Neuronal stem cell (in vitro differentiated cells): ENCODE results near the gene NANOG.
"Not testable (repeated sequence)": the region's sequence is repeated elsewhere in the genome, so short reads cannot be mapped to it uniquely, and the experiment has no call there.

Experiments used
- DNase-seq: peaks from one replicate; pipeline ENCODE4 v3.0.0-alpha.2; 2013; ENCODE audit warnings: low spot score
- H2AFZ ChIP-seq: one replicate; pipeline ENCODE4 v1.6.1; 2013; ENCODE audit warnings: mild to moderate bottlenecking, low read length, inconsistent platforms
- H2AK5ac ChIP-seq: 2 replicates; pipeline ENCODE4 v1.6.1; 2013; ENCODE audit warnings: low read depth, mild to moderate bottlenecking, inconsistent platforms, low read length, moderate library complexity, mixed read lengths
- H2BK120ac ChIP-seq: 2 replicates; pipeline ENCODE4 v1.6.1; 2013; ENCODE audit warnings: low read depth, mild to moderate bottlenecking, inconsistent platforms, low read length, moderate library complexity, mixed read lengths
- H2BK12ac ChIP-seq: one replicate; pipeline ENCODE4 v1.6.1; 2013; ENCODE audit warnings: low read length, inconsistent platforms
- H2BK15ac ChIP-seq: 2 replicates; pipeline ENCODE4 v1.6.1; 2013; ENCODE audit warnings: mild to moderate bottlenecking, low read length, inconsistent platforms, mixed read lengths
- H2BK5ac ChIP-seq: one replicate; pipeline ENCODE4 v1.6.1; 2013; ENCODE audit warnings: inconsistent platforms, mild to moderate bottlenecking, low read length, moderate library complexity
- H3K14ac ChIP-seq: one replicate; pipeline ENCODE4 v1.6.1; 2013; ENCODE audit warnings: low read length, inconsistent platforms
- H3K18ac ChIP-seq: 2 replicates; pipeline ENCODE4 v1.6.1; 2013; ENCODE audit warnings: low read length, inconsistent platforms
- H3K23ac ChIP-seq: 2 replicates; pipeline ENCODE4 v1.6.1; 2013; ENCODE audit warnings: low read depth, mild to moderate bottlenecking, mixed read lengths, low read length, inconsistent platforms; ENCODE audit not compliant: poor library complexity
- H3K27ac ChIP-seq: replicated peaks from 3 replicates; pipeline ENCODE4 v1.5.1; 2013; ENCODE audit warnings: low read length, inconsistent platforms
- H3K27me3 ChIP-seq, 3 experiments: 2 replicates each; pipeline ENCODE4 v1.6.1; 2013; ENCODE audit warnings: low read length in 3 of 3, mild to moderate bottlenecking in 2 of 3, inconsistent platforms in 1 of 3, low read depth in 1 of 3, mixed read lengths in 1 of 3, moderate library complexity in 1 of 3; ENCODE audit not compliant: control insufficient read depth in 3 of 3, insufficient read depth in 3 of 3
- H3K36me3 ChIP-seq, 2 donors: replicated peaks in 1 of 2; 2 replicates each; pipeline ENCODE4 v1.6.1; 2013; ENCODE audit warnings: low read length in 2 of 2; ENCODE audit not compliant: control insufficient read depth in 2 of 2, insufficient read depth in 2 of 2
- H3K4ac ChIP-seq: 2 replicates; pipeline ENCODE4 v1.6.1; 2013; ENCODE audit warnings: inconsistent platforms, mild to moderate bottlenecking, low read length, moderate library complexity
- H3K4me1 ChIP-seq, 2 donors: 1 replicate in 1 of 2; 2 replicates in 1 of 2; pipeline ENCODE4 v1.6.1; 2013; ENCODE audit warnings: low read length in 2 of 2, low read depth in 1 of 2; ENCODE audit not compliant: control insufficient read depth in 2 of 2, insufficient read depth in 1 of 2
- H3K4me2 ChIP-seq: one replicate; pipeline ENCODE4 v1.6.1; 2013; ENCODE audit warnings: mild to moderate bottlenecking, low read length, inconsistent platforms; ENCODE audit not compliant: insufficient read depth, poor library complexity, severe bottlenecking
- H3K4me3 ChIP-seq, 2 donors: 2 replicates each; pipeline ENCODE4 v1.5.1; 2013; ENCODE audit warnings: low read length in 2 of 2, mild to moderate bottlenecking in 2 of 2, inconsistent platforms in 1 of 2, moderate library complexity in 1 of 2
- H3K79me1 ChIP-seq: one replicate; pipeline ENCODE4 v1.6.1; 2013; ENCODE audit warnings: low read depth, mild to moderate bottlenecking, inconsistent platforms, low read length, moderate library complexity
- H3K9ac ChIP-seq: one replicate; pipeline ENCODE4 v1.6.1; 2013; ENCODE audit warnings: mild to moderate bottlenecking, low read depth, low read length, inconsistent platforms; ENCODE audit not compliant: poor library complexity
- H3K9me3 ChIP-seq, 2 donors: replicated peaks in 1 of 2; 2 replicates each; pipeline versions ENCODE3 to v1.6.1; 2013; ENCODE audit warnings: low read length in 2 of 2, mild to moderate bottlenecking in 2 of 2, inconsistent platforms in 1 of 2, low read depth in 1 of 2, mixed read lengths in 1 of 2, moderate library complexity in 1 of 2; ENCODE audit not compliant: control insufficient read depth in 2 of 2, insufficient read depth in 1 of 2
- H4K8ac ChIP-seq: one replicate; pipeline ENCODE4 v1.6.1; 2013; ENCODE audit warnings: low read depth, mild to moderate bottlenecking, inconsistent platforms, low read length, moderate library complexity
- H4K91ac ChIP-seq: one replicate; pipeline ENCODE4 v1.6.1; 2013; ENCODE audit warnings: low read length, low read depth, mild to moderate bottlenecking, inconsistent platforms; ENCODE audit not compliant: poor library complexity
- WGBS, 2 donors: extraction: QIAGEN DNeasy Blood & Tissue Kit; methylation state at CpG; one replicate each; pipeline ENCODE4 v1.1.7; 2013; ENCODE audit warnings: missing lambda C conversion rate in 2 of 2, mixed read lengths in 1 of 2; ENCODE audit not compliant: insufficient read length in 2 of 2, insufficient replicate concordance in 1 of 2; ENCODE audit errors: extremely low coverage in 2 of 2; 5-methylcytosine and 5-hydroxymethylcytosine counted together

Gene NANOG

DNA sequence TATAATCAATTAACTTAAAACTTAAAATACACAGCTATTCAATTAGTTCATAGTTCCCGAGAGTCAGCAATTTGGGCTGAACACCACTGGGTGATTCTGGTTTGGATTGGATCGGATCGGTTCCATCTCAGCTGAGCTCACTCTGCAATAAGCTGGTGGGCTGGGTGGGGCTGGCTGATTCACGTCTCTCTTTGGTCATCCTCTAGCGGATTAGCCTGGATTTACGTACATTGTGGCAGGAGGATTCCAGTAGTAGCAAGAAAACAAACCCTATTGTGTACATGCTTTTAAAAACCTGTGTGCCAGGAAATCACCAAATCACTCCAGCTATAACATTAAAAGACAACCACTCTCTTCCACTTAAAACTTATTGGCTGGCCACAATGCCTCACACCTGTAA, 38.9 kb upstream of the NANOG start:
- Histone ChIP-seq H3K23ac (no peak overlapping the region), H2BK12ac (no peak overlapping the region), H3K79me1 (no peaks in the 10 kb centered on the region), H2BK120ac (no peak overlapping the region), H3K4me2 (no peak overlapping the region), H3K4ac (no peak overlapping the region), H2BK15ac (no peak overlapping the region), H3K36me3 (no peaks in the 10 kb centered on the region), H2AK5ac (no peak overlapping the region), H3K4me1 (no peaks in the 10 kb centered on the region), H3K9ac (no peak overlapping the region), H3K4me3 (no peak overlapping the region), H4K91ac (no peak overlapping the region), H2BK5ac (no peak overlapping the region), H3K14ac (no peak overlapping the region), H3K27me3 (no peaks in the 10 kb centered on the region), H2AFZ (no peak overlapping the region), H3K18ac (no peak overlapping the region), H3K9me3 (no peaks in the 10 kb centered on the region), H4K8ac (no peak overlapping the region), H3K27ac (no peak overlapping the region)
- WGBS, 2 donors = no CpG with 5 or more reads among the region's 6 CpGs
- no peak for DNase-seq

DNA sequence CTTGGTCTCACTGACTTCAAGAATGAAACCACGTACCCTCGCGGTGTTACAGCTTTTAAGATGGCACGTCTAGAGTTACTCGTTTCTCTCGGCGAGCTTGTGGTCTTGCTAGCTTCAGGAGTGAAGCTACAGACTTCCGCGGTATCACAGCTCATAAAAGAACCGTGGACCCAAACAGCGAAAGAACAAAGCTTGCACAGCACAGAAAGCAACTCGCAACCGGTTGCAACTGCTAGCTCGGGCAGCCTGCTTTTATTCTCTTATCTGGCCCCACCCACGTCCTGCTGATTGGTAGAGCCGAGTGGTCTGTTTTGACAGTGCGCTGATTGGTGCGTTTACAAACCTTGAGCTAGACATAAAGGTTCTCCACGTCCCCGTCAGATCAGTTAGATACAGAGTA, 37.8 kb upstream of the NANOG start:
- H3K23ac ChIP-seq = no peak overlapping the region
- no peak overlapping the region for H3K9ac ChIP-seq
- H4K91ac ChIP-seq = no peak overlapping the region
- H3K79me1 ChIP-seq = no peaks in the 10 kb centered on the region
- H2BK15ac ChIP-seq = no peak overlapping the region
- H3K14ac ChIP-seq = no peak overlapping the region
- H3K4ac ChIP-seq = no peak overlapping the region
- no peak overlapping the region for H2BK120ac ChIP-seq
- WGBS, 2 donors = no CpG with 5 or more reads among the region's 20 CpGs
- H2BK12ac ChIP-seq = no peak overlapping the region
- no peaks in the 10 kb centered on the region for H3K9me3 ChIP-seq
- H2BK5ac ChIP-seq = no peak overlapping the region
- H3K36me3 ChIP-seq = no peaks in the 10 kb centered on the region
- H2AFZ ChIP-seq = peak overlapping the region; percentile 69
- no peak overlapping the region for H3K4me2 ChIP-seq
- no peaks in the 10 kb centered on the region for H3K27me3 ChIP-seq
- H3K4me1 ChIP-seq = no peaks in the 10 kb centered on the region
- no peak overlapping the region for H4K8ac ChIP-seq
- no peak overlapping the region for H3K18ac ChIP-seq
- no peak overlapping the region for H2AK5ac ChIP-seq
- no peak for DNase-seq
- no peak overlapping the region for H3K27ac ChIP-seq
- no peak overlapping the region for H3K4me3 ChIP-seq

DNA sequence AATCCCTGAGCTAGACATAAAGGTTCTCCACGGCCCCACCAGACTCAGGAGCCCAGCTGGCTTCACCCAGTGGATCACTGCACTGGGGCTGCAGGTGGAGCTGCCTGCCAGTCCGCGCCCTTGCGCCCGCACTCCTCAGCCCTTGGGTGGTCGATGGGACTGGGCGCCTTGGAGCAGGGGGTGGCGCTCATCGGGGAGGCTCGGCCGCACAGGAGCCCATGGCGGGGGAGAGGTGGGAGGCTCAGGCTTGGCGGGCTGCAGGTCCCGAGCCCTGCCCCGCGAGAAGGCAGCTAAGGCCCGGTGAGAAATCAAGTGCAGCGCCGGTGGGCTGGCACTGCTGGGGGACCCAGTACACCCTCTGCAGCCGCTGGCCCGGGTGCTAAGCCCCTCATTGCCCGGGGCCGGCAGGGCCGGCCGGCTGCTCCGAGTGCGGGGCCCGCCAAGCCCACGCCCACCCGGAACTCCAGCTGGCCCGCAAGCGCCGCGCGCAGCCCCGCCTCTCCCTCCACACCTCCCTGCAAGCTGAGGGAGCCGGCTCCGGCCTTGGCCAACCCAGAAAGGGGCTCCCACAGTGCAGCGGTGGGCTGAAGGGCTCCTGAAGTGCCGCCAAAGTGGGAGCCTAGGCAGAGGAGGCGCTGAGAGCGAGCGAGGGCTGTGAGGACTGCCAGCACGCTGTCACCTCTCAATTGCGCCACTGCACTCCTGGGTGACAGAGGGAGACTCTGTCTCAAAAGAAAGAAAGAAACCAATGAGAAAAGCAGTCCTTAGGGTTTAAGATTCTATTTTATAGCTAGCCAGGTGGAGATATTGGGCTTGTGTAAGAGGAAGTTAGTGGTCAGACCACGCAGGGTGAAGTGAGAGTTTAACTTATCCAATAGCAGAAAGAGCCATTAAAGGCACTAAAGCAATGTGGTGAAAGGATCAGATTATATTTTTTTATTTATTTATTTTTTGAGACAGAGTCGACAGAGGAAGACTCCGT, 37.0 kb upstream of the NANOG start:
- not testable (repeated sequence) for H4K8ac ChIP-seq, H3K14ac ChIP-seq, H2BK15ac ChIP-seq, H2AFZ ChIP-seq, H3K9me3 ChIP-seq, H2BK5ac ChIP-seq, H3K23ac ChIP-seq, H3K4ac ChIP-seq, H3K18ac ChIP-seq, H3K36me3 ChIP-seq, DNase-seq, H2AK5ac ChIP-seq, H3K79me1 ChIP-seq, H2BK120ac ChIP-seq, H3K27me3 ChIP-seq, H2BK12ac ChIP-seq, H3K4me1 ChIP-seq, H3K4me2 ChIP-seq, H3K9ac ChIP-seq, H3K27ac ChIP-seq, H3K4me3 ChIP-seq, H4K91ac ChIP-seq
- no CpG with 5 or more reads among the region's 48 CpGs for WGBS, 2 donors

DNA sequence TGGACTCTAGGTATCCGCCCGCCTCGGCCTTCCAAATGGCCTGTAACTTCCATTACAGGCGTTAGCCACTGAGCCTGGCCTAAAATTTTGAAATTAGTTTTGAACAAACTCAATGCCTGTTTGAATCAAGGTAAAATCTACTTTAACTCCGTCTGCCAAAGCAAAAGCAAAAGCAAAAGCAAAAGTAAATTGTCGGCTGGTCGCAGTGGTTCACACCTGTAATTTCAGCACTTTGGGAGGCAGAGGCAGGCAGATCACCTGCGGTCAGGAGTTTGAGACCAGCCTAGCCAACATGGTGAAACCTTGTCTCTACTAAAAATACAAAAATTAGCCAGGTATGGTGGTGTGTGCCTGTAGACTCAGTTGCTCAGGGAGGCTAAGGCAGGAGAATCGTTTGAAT, 33.5 kb upstream of the NANOG start:
- not testable (repeated sequence) for H3K27me3 ChIP-seq, H3K9me3 ChIP-seq, H3K36me3 ChIP-seq, H3K18ac ChIP-seq, H2BK120ac ChIP-seq, H3K14ac ChIP-seq, H2AK5ac ChIP-seq, DNase-seq, H2BK5ac ChIP-seq, H2BK15ac ChIP-seq, H3K9ac ChIP-seq, H3K23ac ChIP-seq, H4K91ac ChIP-seq, H3K27ac ChIP-seq, H3K4ac ChIP-seq, H2BK12ac ChIP-seq, H3K4me1 ChIP-seq, H3K4me3 ChIP-seq, H4K8ac ChIP-seq, H2AFZ ChIP-seq, H3K4me2 ChIP-seq, H3K79me1 ChIP-seq
- WGBS, 2 donors = no CpG with 5 or more reads among the region's 9 CpGs
